ACC112 (cell line): ENCODE measurements around the gene RBM14.
"Not testable (repeated sequence)": the region's sequence is repeated elsewhere in the genome, so short reads cannot be mapped to it uniquely, and the experiment has no call there.

Source experiments
- H2AFZ ChIP-seq: fragments of 200-600 bp; sonication (generic); one replicate; pipeline ENCODE4 v1.6.0; 2017; ENCODE audit warnings: antibody characterized with exemption, low read length; ENCODE audit not compliant: unreplicated experiment
- H3K27ac ChIP-seq: fragments of 200-600 bp; sonication (generic); 2 replicates; pipeline ENCODE4 v1.5.1; 2014; ENCODE audit warnings: low read depth, mild to moderate bottlenecking, antibody characterized with exemption, low read length, moderate library complexity
- H3K27me3 ChIP-seq: fragments of 200-600 bp; sonication (generic); 2 replicates; pipeline ENCODE4 v1.6.1; 2014; ENCODE audit warnings: mild to moderate bottlenecking, antibody characterized with exemption, low read length, moderate library complexity, mixed read lengths; ENCODE audit not compliant: insufficient read depth
- H3K36me3 ChIP-seq: fragments of 200-600 bp; sonication (generic); 2 replicates; pipeline ENCODE4 v1.6.1; 2016; ENCODE audit warnings: mild to moderate bottlenecking, antibody characterized with exemption, low read length, moderate library complexity, mixed read lengths; ENCODE audit not compliant: insufficient read depth
- H3K4me1 ChIP-seq: fragments of 200-600 bp; sonication (generic); one replicate; pipeline ENCODE4 v1.6.1; 2016; ENCODE audit warnings: low read length, mixed read lengths; ENCODE audit not compliant: insufficient read depth, unreplicated experiment, control insufficient read depth
- H3K4me3 ChIP-seq: fragments of 200-600 bp; sonication (generic); 2 replicates; pipeline ENCODE4 v1.5.1; 2014; ENCODE audit warnings: mild to moderate bottlenecking, low read depth, low read length
- H3K79me2 ChIP-seq: fragments of 200-600 bp; sonication (generic); one replicate; pipeline ENCODE4 v1.6.0; 2016; ENCODE audit warnings: low read length; ENCODE audit not compliant: control insufficient read depth, unreplicated experiment, insufficient read depth

The RBM14 gene

DNA sequence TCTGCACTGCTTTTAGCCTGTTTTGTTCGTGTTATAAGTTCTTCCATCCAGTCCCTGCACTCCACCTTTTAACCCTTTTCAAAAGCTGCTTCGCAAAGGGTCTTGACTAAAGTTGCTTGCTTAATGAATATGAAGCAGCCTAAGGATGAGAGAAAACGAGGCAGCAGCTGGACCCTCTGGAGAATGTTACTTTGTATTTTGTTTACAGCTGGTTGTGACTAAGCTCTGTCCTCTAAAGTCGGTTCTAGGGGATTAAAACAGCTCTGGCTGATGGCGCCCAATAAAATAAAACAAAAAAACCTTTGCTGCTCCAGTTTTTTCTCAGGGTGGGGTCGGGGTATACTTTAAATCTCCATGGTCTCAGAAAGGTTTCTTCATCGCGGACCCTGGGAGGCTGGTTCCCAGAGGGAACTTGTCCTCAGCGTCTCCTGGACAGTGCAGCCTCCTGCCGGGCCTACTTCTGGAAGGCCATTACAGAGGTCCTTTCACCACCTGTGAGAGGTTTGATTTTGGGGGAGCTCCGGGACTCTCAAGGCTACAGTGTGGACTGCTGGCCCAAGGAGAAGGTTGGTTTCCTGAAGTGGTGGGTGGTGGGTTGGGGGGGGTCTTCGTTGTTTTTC lies 21.2 kb downstream of the RBM14 start:
- no peak overlapping the region for H2AFZ ChIP-seq
- H3K27ac ChIP-seq: peak overlapping the region; percentile 41
- peaks cover 35% of the 10 kb centered on the region for H3K4me1 ChIP-seq
- H3K4me3 ChIP-seq: peak overlapping the region; percentile 60
- no peaks in the 10 kb centered on the region for H3K27me3 ChIP-seq
- H3K79me2 ChIP-seq: peaks cover 73% of the 10 kb centered on the region
- H3K36me3 ChIP-seq: peaks cover 23% of the 10 kb centered on the region

- H3K4me1 ChIP-seq: peaks cover 41% of the 10 kb centered on the region
- H3K36me3 ChIP-seq: peaks cover 31% of the 10 kb centered on the region
- peaks cover 73% of the 10 kb centered on the region for H3K79me2 ChIP-seq
- peak within 1 kb of the TSS; percentile 78 for H3K27ac ChIP-seq
- no peaks in the 10 kb centered on the region for H3K27me3 ChIP-seq
- H3K4me3 ChIP-seq: peak within 1 kb of the TSS; percentile 84
- peak within 1 kb of the TSS; percentile 3 for H2AFZ ChIP-seq
These were observed 22.0 kb downstream of the RBM14 start, which contains the start of gene RBM4 for GRCh38 chr11:66638177-66639065. Gene RBM4 (plus strand): TSS chr11:66638703. CDS start chr11:66639712, 1,009 bp downstream.

DNA sequence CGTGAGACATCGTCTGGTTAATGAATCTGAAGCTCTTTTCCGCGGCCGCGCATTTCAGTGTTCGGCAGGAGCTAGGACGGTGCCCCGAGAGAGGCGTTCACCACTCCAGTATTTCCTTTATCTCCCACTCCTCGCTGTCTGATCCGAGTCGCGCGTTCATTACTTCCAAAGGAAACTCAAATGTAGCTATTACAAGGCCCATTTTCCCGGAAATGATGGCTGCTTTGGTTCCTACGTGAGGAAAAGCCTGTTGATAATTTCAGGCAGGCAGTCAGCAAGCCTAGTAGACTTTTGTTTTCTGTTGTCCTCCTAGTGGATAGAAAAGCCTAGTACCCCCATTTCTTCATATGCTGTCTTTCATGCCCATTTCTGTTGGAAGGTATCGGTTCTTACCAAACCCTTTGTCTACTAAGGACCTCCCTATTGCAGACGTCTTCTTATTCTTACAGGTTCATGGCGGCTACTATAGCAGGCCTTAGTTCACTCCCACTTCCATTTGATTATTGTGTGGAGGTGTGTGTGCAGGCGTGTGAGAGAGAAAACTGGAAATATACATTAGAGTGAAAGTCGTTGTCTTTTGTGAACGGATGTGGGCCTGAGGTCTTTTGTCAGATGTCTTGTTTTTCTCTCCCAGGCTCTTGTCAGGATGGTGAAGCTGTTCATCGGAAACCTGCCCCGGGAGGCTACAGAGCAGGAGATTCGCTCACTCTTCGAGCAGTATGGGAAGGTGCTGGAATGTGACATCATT lies 22.8 kb downstream of the RBM14 start:
- Histone ChIP-seq H3K79me2 (peaks cover 77% of the 10 kb centered on the region), H3K4me1 (peaks cover 44% of the 10 kb centered on the region), H3K27ac (peak overlapping the region; percentile 78), H3K4me3 (peak overlapping the region; percentile 84), H3K36me3 (peaks cover 37% of the 10 kb centered on the region), H3K27me3 (no peaks in the 10 kb centered on the region), H2AFZ (peak overlapping the region; percentile 3)

GRCh38 chr11:66639814-66640340 lies 23.4 kb downstream of the RBM14 start:
- Histone ChIP-seq H3K4me3 (peak overlapping the region; percentile 84), H3K4me1 (peaks cover 49% of the 10 kb centered on the region), H3K79me2 (peaks cover 78% of the 10 kb centered on the region), H3K36me3 (peaks cover 40% of the 10 kb centered on the region)
- H3K27ac ChIP-seq, H3K27me3 ChIP-seq, H2AFZ ChIP-seq: not testable (repeated sequence)

- Histone ChIP-seq H3K4me3 (peak overlapping the region; percentile 84), H3K27ac (no peak overlapping the region), H2AFZ (no peak overlapping the region), H3K4me1 (peaks cover 54% of the 10 kb centered on the region), H3K36me3 (peaks cover 60% of the 10 kb centered on the region), H3K79me2 (peaks cover 84% of the 10 kb centered on the region), H3K27me3 (no peaks in the 10 kb centered on the region)
These were observed 25.4 kb downstream of the RBM14 start for GRCh38 chr11:66641834-66642233.

DNA sequence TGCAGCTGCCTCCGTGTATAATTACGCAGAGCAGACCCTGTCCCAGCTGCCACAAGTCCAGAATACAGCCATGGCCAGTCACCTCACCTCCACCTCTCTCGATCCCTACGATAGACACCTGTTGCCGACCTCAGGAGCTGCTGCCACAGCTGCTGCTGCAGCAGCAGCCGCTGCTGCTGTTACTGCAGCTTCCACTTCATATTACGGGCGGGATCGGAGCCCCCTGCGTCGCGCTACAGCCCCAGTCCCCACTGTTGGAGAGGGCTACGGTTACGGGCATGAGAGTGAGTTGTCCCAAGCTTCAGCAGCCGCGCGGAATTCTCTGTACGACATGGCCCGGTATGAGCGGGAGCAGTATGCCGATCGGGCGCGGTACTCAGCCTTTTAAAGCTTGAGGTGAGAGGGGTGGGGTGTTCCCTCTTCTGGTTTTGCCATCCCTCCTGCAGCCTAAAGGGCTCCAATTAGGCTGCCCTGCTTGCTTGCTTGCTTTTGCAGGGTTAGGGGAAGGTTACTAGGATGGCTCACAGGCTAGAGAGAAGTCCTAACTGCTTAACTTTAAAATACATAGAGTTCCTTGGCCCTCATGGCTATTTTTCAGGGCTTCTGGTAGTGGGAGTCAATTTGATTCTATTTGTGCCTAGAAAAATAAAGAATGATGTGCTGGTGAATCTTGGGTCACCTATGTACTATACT lies 27.5 kb downstream of the RBM14 start:
- H3K4me3 ChIP-seq: no peak overlapping the region
- H2AFZ ChIP-seq: no peak overlapping the region
- no peak overlapping the region for H3K27ac ChIP-seq

GRCh38 chr11:66646828-66647227 lies 30.4 kb downstream of the RBM14 start:
- H3K27ac ChIP-seq: no peak overlapping the region
- H3K36me3 ChIP-seq: peaks cover 71% of the 10 kb centered on the region
- peaks cover 71% of the 10 kb centered on the region for H3K79me2 ChIP-seq
- no peak overlapping the region for H3K4me3 ChIP-seq
- peaks cover 27% of the 10 kb centered on the region for H3K4me1 ChIP-seq
- no peaks in the 10 kb centered on the region for H3K27me3 ChIP-seq
- H2AFZ ChIP-seq: no peak overlapping the region

More for the DNA sequence above, 27.5 kb downstream of the RBM14 start:
- peaks cover 90% of the 10 kb centered on the region for H3K79me2 ChIP-seq
- no peaks in the 10 kb centered on the region for H3K27me3 ChIP-seq
- peaks cover 69% of the 10 kb centered on the region for H3K36me3 ChIP-seq
- peaks cover 48% of the 10 kb centered on the region for H3K4me1 ChIP-seq

DNA sequence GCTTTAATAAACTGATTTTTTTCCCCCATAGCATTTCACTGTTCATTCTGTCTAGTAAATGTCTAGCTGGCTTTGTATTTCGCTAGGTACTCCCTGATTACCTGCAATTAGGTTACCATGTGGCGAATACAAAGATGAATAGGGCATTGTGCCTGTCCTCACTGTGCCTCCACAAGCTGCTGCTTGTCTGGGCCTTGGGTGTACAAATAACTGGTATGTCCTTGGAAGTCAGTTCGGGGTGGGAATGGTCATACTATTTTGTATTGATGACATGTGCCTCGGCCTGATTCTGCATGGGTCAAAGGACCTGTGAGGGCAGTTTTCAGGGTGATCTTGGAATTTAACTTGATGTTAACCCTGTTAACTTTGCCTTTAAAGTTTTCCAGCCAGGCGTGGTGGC lies 33.5 kb downstream of the RBM14 start:
- Histone ChIP-seq H3K4me1 (peaks cover 5% of the 10 kb centered on the region), H2AFZ (no peak overlapping the region), H3K36me3 (peaks cover 42% of the 10 kb centered on the region), H3K27ac (no peak overlapping the region), H3K4me3 (no peak overlapping the region), H3K27me3 (no peaks in the 10 kb centered on the region), H3K79me2 (peaks cover 40% of the 10 kb centered on the region)

GRCh38 chr11:66651016-66651415 lies 34.6 kb downstream of the RBM14 start:
- Histone ChIP-seq H3K27ac (no peak overlapping the region), H3K79me2 (peaks cover 29% of the 10 kb centered on the region), H3K4me1 (no peaks in the 10 kb centered on the region), H2AFZ (no peak overlapping the region), H3K4me3 (no peak overlapping the region), H3K36me3 (peaks cover 31% of the 10 kb centered on the region), H3K27me3 (no peaks in the 10 kb centered on the region)

DNA sequence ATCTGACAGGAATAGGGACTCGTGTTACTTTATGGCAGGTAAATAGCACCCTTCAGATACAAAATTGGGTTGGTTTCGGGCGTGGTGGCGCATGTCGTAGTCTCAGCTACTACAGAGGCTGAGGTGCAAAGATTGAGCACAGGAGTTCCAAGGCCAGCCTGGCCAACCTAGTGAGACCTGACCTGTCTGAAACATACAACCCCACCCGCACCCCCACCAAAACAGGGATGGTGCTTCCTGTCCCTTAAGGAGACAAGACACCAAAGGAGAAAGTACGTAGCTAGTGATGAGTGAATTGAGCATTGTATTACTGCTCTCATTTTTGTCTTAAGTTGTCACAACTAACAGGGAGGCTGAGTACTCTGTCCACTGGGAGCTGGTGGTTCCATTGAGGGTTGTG lies 36.2 kb downstream of the RBM14 start:
- H3K36me3 ChIP-seq: peaks cover 14% of the 10 kb centered on the region
- H3K4me3 ChIP-seq: no peak overlapping the region
- H3K79me2 ChIP-seq: peaks cover 13% of the 10 kb centered on the region
- no peaks in the 10 kb centered on the region for H3K27me3 ChIP-seq
- no peak overlapping the region for H2AFZ ChIP-seq
- no peaks in the 10 kb centered on the region for H3K4me1 ChIP-seq
- H3K27ac ChIP-seq: no peak overlapping the region
